Gastroesophageal sphincter (tissue), 3 donors: ENCODE data around the gene TOP1.

Source experiments
- CTCF ChIP-seq, 4 experiments: fragments of 200-600 bp in 2 of 4; fragments of 450-650 bp in 2 of 4; sonication (generic) in 1 of 4; IDR thresholded peaks; one replicate each; pipeline ENCODE4 v1.5.1; 2017 to 2019; ENCODE audit warnings: antibody characterized with exemption in 4 of 4, mild to moderate bottlenecking in 2 of 4, moderate library complexity in 2 of 4
- EP300 ChIP-seq: sonication (generic); formaldehyde crosslinking; IDR thresholded peaks from one replicate; pipeline ENCODE4 v1.6.1; 2017; ENCODE audit warnings: antibody characterized with exemption, mild to moderate bottlenecking
- POLR2A ChIP-seq, 2 donors: fragments of 450-650 bp; IDR thresholded peaks; one replicate each; pipeline ENCODE4 v1.6.1; 2017; ENCODE audit warnings: antibody characterized with exemption in 2 of 2, mild to moderate bottlenecking in 2 of 2, moderate library complexity in 1 of 2

GRCh38 chr20:41095110-41095969, 66.7 kb downstream of the TOP1 start:
- no peak for TF ChIP-seq POLR2A (IDR thresholded peaks at IDR 0.05)
- TF ChIP-seq CTCF (IDR thresholded peaks at IDR 0.05) = peak; percentile 74 to 90 (median 80)
- no peak for TF ChIP-seq EP300
